Measurements from ENCODE around the gene PRDX5.

DNA sequence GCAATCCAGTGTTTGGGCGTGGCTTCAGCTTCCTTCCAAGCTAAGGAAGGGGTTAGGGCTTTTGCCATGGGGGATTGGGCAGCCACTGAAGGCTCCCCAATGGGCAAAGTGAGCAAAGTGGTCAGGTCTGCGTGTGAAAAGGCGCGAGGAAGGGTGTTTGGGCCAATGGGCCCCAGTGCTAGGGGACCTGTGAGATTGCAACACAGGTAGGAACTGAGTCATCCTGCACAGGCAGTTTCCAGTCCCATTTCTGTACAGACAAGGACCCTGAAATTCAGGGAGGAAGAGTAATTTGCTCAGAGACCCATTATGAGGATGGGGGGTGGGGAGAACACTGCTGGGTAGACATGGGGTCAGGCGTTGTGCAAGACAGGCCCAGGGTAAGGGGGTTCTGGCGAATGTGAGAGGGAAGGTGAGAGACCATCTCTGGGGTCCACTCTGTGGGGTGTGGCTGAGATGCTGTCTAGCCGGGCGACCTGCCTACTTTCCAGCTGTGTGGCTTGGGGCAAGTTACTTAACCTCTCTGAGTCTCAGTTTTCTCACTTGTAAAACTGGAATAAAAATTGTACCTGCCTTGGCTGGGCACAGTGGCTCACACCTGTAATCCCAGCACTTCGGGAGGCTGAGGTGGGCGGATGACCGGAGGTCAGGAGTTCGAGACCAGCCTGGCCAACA, 29.4 kb downstream of the PRDX5 start:
- TF ChIP-seq, protein P1, sequence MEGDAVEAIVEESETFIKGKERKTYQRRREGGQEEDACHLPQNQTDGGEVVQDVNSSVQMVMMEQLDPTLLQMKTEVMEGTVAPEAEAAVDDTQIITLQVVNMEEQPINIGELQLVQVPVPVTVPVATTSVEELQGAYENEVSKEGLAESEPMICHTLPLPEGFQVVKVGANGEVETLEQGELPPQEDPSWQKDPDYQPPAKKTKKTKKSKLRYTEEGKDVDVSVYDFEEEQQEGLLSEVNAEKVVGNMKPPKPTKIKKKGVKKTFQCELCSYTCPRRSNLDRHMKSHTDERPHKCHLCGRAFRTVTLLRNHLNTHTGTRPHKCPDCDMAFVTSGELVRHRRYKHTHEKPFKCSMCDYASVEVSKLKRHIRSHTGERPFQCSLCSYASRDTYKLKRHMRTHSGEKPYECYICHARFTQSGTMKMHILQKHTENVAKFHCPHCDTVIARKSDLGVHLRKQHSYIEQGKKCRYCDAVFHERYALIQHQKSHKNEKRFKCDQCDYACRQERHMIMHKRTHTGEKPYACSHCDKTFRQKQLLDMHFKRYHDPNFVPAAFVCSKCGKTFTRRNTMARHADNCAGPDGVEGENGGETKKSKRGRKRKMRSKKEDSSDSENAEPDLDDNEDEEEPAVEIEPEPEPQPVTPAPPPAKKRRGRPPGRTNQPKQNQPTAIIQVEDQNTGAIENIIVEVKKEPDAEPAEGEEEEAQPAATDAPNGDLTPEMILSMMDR (conservative IDR thresholded peaks at IDR 0.05) = no peak
- no peak for TF ChIP-seq EZH2 (IDR thresholded peaks at IDR 0.05; ENCODE audit: low read depth)

Data from PC-9 (cell line).